Measurements from ENCODE around the gene STXBP1. TPM values are rescaled to one million over a fixed set of nuclear protein-coding genes. Genes with fewer than 3 reads are reported as not detected.
A peak's percentile ranks its signal among the peaks of the same experiment; 100 is the strongest.
"Not testable (repeated sequence)": the region's sequence is repeated elsewhere in the genome, so short reads cannot be mapped to it uniquely, and the experiment has no call there.

The STXBP1 gene
- total RNA-seq, 1 donor from 2014 or later, result 44.9 TPM

DNA sequence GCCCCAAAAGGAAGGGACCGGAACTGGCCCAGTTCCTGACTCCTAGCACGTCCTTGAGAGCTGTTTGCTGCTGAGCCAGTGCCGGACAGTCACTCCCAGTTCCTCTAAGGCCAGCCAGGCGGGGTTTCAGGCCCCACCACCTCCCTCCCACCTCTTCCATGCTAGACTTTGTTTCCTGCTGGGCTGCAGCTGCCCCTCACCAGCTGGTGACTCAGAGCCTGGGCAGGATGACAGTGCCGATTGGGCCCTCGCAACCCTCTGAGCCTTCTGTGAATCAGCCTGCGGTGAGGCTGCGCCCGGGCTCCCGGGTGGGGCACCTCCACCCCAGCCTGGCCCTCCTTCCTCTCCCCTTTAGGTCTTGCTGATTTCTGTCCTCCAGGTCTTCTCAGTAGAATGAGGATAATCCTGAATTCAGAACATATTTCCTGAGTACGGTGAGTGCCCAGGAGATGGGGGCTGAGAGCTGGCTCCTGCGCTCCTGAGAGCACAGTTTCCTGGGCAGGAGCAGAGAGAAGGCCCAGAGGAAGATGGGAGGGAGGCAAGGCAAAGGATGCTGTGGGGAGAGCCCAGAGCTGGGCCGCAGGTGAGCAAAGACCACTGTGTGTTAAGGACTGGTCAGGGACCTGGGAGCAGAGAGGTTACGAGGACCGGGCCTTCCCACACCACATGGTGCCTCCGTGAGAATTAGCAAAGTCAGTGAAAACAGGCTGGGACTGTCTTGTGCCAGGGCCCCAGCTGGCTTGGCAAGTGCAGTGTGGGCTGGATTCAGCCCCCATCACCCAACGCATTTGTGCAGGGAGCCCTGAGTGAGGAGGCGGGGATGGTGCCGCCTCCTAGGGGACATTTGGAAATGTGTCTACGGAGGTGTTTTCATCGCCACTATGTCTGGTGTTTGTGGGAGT is 32.9 kb upstream of the STXBP1 start:
- Mint-ChIP-seq H3K27me3 (ENCODE audit: unreplicated experiment) (no peaks in the 10 kb centered on the region), H3K4me1 (ENCODE audit: unreplicated experiment) (peaks cover 60% of the 10 kb centered on the region)
- TF ChIP-seq, protein P1, sequence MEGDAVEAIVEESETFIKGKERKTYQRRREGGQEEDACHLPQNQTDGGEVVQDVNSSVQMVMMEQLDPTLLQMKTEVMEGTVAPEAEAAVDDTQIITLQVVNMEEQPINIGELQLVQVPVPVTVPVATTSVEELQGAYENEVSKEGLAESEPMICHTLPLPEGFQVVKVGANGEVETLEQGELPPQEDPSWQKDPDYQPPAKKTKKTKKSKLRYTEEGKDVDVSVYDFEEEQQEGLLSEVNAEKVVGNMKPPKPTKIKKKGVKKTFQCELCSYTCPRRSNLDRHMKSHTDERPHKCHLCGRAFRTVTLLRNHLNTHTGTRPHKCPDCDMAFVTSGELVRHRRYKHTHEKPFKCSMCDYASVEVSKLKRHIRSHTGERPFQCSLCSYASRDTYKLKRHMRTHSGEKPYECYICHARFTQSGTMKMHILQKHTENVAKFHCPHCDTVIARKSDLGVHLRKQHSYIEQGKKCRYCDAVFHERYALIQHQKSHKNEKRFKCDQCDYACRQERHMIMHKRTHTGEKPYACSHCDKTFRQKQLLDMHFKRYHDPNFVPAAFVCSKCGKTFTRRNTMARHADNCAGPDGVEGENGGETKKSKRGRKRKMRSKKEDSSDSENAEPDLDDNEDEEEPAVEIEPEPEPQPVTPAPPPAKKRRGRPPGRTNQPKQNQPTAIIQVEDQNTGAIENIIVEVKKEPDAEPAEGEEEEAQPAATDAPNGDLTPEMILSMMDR (IDR thresholded peaks at IDR 0.05), result peak; percentile 54

DNA sequence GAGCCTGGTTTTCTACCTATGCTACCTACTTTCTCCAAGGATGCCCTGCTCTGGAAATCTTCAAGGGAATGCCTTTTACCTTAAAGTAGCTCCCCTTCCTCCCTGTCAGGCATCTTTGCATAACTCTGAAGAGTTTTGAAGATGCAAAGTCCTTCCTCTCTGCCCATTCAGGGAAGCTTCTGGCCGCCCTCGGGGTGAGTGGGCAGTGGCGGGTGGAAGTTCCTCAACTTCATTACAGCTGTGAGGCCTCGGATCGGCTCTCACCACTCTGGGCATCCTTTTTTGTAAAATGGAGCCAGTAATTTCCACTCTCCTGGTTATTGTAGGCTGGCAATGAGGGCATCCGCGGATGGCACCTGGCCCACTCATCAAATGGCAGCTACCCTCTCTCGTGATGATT is 31.7 kb upstream of the STXBP1 start:
- Mint-ChIP-seq H3K9me3 (ENCODE audit: unreplicated experiment) (no peaks in the 10 kb centered on the region), H3K4me3 (ENCODE audit: unreplicated experiment) (no peak overlapping the region), H3K27me3 (ENCODE audit: unreplicated experiment) (no peaks in the 10 kb centered on the region), H3K27ac (ENCODE audit: unreplicated experiment) (peak overlapping the region; percentile 98), H3K4me1 (ENCODE audit: unreplicated experiment) (peaks cover 55% of the 10 kb centered on the region), H3K36me3 (ENCODE audit: unreplicated experiment) (no peaks in the 10 kb centered on the region)
- no peak for DNase-seq (ENCODE audit: extremely low spot score, unreplicated experiment)
- TF ChIP-seq, protein P1 (IDR thresholded peaks at IDR 0.05), result no peak

More for the DNA sequence above, 32.9 kb upstream of the STXBP1 start:
- peak; percentile 95 for DNase-seq (ENCODE audit: extremely low spot score, unreplicated experiment)
- H3K9me3 Mint-ChIP-seq (ENCODE audit: unreplicated experiment), result no peaks in the 10 kb centered on the region
- H3K27ac Mint-ChIP-seq (ENCODE audit: unreplicated experiment), result peak overlapping the region; percentile 98
- no peaks in the 10 kb centered on the region for H3K36me3 Mint-ChIP-seq (ENCODE audit: unreplicated experiment)
- peak overlapping the region; percentile 67 for H3K4me3 Mint-ChIP-seq (ENCODE audit: unreplicated experiment)

DNA sequence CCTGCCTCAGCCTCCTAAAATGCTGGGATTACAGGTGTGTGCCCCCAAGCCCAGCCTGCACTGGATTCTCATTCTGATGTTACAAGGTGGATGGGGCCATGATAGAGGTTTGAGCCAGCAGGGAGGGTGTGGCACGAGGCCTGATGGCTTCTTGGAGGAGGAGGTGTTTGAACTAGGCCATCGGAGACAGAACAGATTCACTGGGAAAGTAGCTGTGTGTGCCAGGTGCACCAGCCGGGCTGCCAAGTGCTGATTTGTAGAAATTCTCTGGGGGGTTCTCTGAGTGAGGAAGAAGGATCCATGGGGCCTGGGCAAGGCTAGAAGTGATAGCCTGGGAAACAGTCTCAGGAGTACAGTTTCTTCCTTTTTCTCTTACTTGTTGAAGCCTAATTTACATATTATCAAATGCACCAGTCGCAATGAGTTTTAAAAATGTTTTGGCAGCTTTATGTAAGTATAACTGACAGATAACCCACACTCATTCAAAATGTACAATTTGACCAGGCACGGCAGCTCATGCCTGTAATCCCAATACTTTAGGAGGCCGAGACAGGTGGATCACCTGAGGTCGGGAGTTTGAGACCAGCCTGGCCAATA is 31.1 kb upstream of the STXBP1 start:
- no peak overlapping the region for H3K4me3 Mint-ChIP-seq (ENCODE audit: unreplicated experiment)
- TF ChIP-seq, protein P1 (IDR thresholded peaks at IDR 0.05), result no peak
- H3K4me1 Mint-ChIP-seq (ENCODE audit: unreplicated experiment), result peaks cover 57% of the 10 kb centered on the region
- no peaks in the 10 kb centered on the region for H3K9me3 Mint-ChIP-seq (ENCODE audit: unreplicated experiment)
- no peak for DNase-seq (ENCODE audit: extremely low spot score, unreplicated experiment)
- H3K27me3 Mint-ChIP-seq (ENCODE audit: unreplicated experiment), result no peaks in the 10 kb centered on the region
- peak overlapping the region; percentile 98 for H3K27ac Mint-ChIP-seq (ENCODE audit: unreplicated experiment)
- H3K36me3 Mint-ChIP-seq (ENCODE audit: unreplicated experiment), result no peaks in the 10 kb centered on the region

DNA sequence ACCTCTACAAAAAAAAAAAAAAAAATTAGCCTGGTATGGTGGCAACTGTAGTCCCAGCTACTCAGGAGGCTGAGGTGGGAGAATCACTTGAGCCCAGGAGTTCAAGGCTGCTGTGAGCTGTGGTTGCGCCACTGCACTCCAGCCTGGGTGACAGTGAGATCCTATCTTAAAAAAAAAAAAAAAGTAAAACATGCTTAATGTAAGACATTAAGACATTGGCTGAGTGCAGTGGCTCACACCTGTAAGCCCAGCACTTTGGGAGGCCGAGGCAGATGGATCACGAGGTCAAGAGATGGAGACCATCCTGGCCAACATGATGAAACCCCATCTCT is 27.6 kb upstream of the STXBP1 start:
- not testable (repeated sequence) for H3K27me3 Mint-ChIP-seq (ENCODE audit: unreplicated experiment); H3K4me3 Mint-ChIP-seq (ENCODE audit: unreplicated experiment); H3K9me3 Mint-ChIP-seq (ENCODE audit: unreplicated experiment); H3K36me3 Mint-ChIP-seq (ENCODE audit: unreplicated experiment); DNase-seq (ENCODE audit: extremely low spot score, unreplicated experiment)
- H3K4me1 Mint-ChIP-seq (ENCODE audit: unreplicated experiment), result peaks cover 41% of the 10 kb centered on the region
- H3K27ac Mint-ChIP-seq (ENCODE audit: unreplicated experiment), result peak overlapping the region; percentile 72

DNA sequence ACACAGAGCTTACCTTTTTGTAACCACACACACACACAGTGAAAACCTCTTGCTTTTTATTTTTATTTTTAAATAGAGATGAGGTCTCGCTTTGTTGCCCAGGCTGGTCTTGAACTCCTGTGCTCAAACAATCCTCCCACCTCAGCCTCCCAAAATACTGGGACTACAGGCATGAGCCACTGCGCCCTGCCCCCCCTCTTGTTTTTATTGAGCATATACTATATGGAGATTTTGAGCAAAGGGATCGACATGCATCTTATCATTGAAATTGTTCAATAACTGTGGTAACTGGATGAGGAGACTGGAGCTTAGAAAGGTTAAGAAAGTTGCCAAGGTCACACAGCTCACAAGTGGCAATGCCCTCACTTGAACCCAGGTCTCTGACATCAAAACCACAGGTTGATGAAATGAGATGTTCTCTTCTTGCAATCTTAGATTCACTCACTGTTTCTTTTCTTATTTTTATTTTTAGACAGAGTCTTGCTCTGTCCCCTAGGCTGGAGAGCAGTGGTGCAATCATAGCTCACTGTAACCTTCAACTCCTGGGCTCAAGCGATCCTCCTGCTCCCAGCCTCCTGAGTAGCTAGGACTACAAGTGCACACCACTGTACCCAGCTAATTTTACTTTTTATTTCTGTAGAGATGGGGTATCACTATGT is 26.8 kb upstream of the STXBP1 start:
- Mint-ChIP-seq H3K27me3 (ENCODE audit: unreplicated experiment) (no peaks in the 10 kb centered on the region), H3K36me3 (ENCODE audit: unreplicated experiment) (no peaks in the 10 kb centered on the region), H3K4me1 (ENCODE audit: unreplicated experiment) (peaks cover 40% of the 10 kb centered on the region), H3K27ac (ENCODE audit: unreplicated experiment) (peak overlapping the region; percentile 38), H3K4me3 (ENCODE audit: unreplicated experiment) (no peak overlapping the region), H3K9me3 (ENCODE audit: unreplicated experiment) (no peaks in the 10 kb centered on the region)
- DNase-seq (ENCODE audit: extremely low spot score, unreplicated experiment), result no peak
- TF ChIP-seq, protein P1 (IDR thresholded peaks at IDR 0.05), result no peak

Data from osteocyte (in vitro differentiated cells).